ENCODE results near the gene THSD8.
A peak's percentile ranks its signal among the peaks of the same experiment; 100 is the strongest.
"Not testable (repeated sequence)": the region's sequence is repeated elsewhere in the genome, so short reads cannot be mapped to it uniquely, and the experiment has no call there.

Gene THSD8

DNA sequence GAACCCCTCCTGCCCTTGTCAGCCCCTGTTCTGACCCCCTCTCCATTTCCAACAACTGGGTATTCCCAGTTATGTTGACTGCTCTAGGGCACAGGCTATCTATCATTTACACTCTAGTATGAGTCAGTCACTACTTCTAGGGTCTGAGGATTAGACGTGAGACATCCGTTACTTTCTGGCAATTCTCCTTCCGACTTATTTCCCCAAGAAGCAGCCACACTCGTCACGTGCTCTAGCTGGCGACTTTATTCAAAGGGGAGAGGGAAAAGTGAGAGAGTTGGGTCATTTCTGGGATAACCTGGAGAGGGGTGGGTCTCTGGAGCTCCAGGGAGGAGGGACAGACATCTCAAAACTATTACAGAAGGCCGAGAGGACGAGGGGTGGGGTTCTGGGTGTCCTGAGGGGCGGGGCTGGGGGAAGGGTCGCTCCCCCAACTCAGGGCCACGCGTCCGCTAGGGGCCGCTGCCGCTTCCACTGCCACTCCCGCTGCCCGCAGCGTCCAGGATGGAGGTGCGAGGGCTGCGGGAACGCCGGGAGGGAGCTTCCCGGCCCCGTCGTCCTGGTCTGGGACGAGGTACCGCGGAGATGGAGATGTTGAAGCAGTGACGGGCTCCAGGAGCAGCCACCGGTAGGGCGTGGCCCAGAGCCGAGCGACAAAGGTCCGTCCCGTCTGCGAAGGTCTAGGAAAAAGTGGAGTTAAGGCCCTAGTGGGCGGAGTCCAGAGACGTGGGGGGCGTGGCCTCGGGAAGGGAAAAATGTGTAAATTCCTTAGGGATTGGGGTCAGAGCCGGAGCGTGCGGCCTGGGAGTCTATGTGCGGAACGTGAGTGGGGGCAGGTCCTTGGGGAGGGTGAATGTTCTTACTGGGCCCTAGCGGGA lies 23.6 kb downstream of the THSD8 start:
- DNase-seq (ENCODE audit: low read depth in 1 of 2, low spot score in 1 of 2) = no peak

GRCh38 chr19:12828494-12828893 lies 26.6 kb downstream of the THSD8 start:
- no peak for DNase-seq (ENCODE audit: low read depth in 1 of 2, low spot score in 1 of 2)

DNA sequence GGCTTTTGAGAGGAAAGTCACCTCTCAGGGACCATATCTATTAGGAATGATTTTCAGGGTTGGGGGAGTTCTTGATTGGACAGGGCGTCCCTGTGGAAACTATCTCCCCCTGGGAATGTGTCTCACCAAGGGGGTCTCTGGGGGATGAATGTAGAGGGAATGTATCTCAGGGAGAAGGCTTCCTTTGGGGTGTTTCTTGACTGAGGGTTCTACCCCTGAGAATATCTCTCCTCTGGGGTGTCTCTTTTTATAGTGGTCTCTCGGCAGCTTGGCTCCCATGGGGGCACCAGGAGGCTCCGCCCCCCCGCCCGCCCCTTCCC lies 31.5 kb downstream of the THSD8 start:
- DNase-seq (ENCODE audit: low read depth in 1 of 2, low spot score in 1 of 2) = no peak

- DNase-seq (ENCODE audit: low read depth in 1 of 2, low spot score in 1 of 2) = no peak
Observed at GRCh38 chr19:12833738-12834565, 32.1 kb downstream of the THSD8 start.

- no peak for DNase-seq (ENCODE audit: low read depth in 1 of 2, low spot score in 1 of 2)
Observed at GRCh38 chr19:12834566-12834943, 32.7 kb downstream of the THSD8 start, which contains the start of gene RTBDN. Gene RTBDN, minus strand, starts transcription at chr19:12834579. Its CDS starts 4,600 bp downstream, at chr19:12829979.

GRCh38 chr19:12834976-12835757 lies 33.3 kb downstream of the THSD8 start:
- DNase-seq (ENCODE audit: low read depth in 1 of 2, low spot score in 1 of 2) = no peak

GRCh38 chr19:12836529-12836863 lies 34.6 kb downstream of the THSD8 start:
- no peak for DNase-seq (ENCODE audit: low read depth in 1 of 2, low spot score in 1 of 2)

- DNase-seq (ENCODE audit: low read depth in 1 of 2, low spot score in 1 of 2) = no peak
Observed at GRCh38 chr19:12837225-12837624, 35.4 kb downstream of the THSD8 start.

- no peak for DNase-seq (ENCODE audit: low read depth in 1 of 2, low spot score in 1 of 2)
Observed at GRCh38 chr19:12838182-12838885, 36.5 kb downstream of the THSD8 start, which contains the start of gene MAST1. Gene MAST1, plus strand, starts transcription at chr19:12838515. Its CDS starts 58 bp downstream, at chr19:12838573.

- no peak for DNase-seq (ENCODE audit: low read depth in 1 of 2, low spot score in 1 of 2)
Observed at GRCh38 chr19:12838886-12839756, 37.3 kb downstream of the THSD8 start.

DNA sequence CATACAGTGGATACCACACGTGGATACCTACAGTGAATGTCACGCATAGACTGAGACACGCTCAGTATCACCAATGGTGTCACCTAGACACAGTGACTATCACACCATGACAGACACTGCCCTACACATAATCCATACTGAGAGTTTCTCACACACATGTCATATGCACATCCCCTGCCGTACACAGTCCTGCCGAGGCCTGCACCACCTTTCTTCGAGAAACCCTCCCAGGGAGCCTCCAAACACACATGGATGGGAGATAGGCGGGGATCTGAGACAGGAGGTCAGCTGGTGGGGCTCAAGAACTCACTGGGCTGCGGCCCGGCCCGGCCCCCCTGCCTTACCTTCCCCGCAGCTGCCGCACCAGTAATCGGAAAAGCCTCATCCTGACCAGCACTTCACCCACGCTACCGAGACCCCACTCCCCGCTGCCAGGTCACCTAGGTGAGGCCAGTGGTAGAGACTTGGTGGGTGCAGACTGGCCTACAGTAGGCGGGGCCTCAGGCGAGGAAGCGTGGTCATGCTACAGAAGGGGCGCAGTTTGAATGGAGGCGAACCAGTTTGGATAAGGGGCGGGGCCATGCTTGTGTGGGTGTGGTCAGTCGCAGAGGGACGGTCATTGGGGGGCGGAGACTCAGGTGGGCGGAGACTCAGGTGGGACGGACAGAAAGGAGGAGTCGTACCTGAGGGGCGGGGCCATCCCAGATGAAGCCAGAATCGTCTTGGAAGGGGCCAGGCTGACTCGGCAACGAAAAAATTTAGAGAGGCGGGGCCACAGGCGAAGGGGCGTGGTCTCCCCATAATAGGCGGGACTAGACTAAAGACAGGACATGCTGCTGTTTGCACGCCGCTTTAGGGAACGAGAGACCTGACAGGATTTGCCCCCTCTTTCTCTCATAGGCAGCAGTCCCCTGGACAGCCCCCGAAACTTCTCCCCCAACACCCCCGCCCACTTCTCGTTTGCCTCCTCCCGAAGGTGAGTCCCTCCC lies 38.5 kb downstream of the THSD8 start:
- DNase-seq (ENCODE audit: low read depth in 1 of 2, low spot score in 1 of 2) = no peak

DNA sequence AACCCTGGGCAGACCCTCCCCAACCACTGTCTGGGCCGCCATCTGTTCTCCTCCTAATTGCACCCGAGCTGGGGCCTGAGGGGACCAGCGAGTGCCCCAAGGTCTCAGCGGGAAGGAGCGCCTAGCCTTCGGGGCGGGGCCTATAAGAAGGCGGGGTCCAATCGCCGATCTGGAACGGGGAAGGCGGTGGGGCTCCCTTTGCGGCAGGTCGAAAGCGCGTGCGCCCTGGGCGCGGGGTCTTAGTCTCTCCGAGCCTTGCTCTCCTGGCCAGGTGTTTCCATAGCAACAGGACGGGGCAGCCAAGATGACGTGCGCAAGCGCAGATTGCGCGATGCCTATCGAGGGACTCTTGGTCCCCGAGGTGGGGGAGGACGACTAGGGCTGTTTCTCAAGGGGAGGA lies 39.2 kb downstream of the THSD8 start:
- DNase-seq (ENCODE audit: low read depth in 1 of 2, low spot score in 1 of 2) = no peak

DNA sequence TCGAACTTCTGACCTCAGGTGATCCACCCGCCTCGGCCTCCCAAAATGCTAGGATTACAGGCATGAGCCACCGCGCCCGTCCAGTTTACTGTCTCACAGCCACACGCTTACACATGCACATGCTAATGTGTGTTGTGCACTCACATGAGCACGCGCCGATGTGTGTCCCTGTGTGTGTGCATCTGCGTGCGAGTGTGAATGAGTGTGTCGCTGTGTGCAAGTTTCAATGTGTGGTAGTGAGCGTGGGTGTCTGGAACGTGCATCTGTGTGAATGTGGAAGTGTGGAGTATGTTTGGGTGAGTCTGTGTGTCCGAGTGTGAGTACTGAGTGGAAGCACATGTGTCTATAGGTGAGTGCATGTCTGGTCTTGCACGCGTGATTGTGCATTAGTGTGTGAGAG lies 40.6 kb downstream of the THSD8 start:
- DNase-seq (ENCODE audit: low read depth in 1 of 2, low spot score in 1 of 2) = no peak

GRCh38 chr19:12843328-12843727 lies 41.5 kb downstream of the THSD8 start:
- DNase-seq (ENCODE audit: low read depth in 1 of 2, low spot score in 1 of 2) = no peak

- DNase-seq (ENCODE audit: low read depth in 1 of 2, low spot score in 1 of 2) = no peak
Observed at GRCh38 chr19:12843999-12844732, 42.3 kb downstream of the THSD8 start.

- DNase-seq (ENCODE audit: low read depth in 1 of 2, low spot score in 1 of 2) = not testable (repeated sequence)
Observed at GRCh38 chr19:12846613-12847012, 44.7 kb downstream of the THSD8 start.

DNA sequence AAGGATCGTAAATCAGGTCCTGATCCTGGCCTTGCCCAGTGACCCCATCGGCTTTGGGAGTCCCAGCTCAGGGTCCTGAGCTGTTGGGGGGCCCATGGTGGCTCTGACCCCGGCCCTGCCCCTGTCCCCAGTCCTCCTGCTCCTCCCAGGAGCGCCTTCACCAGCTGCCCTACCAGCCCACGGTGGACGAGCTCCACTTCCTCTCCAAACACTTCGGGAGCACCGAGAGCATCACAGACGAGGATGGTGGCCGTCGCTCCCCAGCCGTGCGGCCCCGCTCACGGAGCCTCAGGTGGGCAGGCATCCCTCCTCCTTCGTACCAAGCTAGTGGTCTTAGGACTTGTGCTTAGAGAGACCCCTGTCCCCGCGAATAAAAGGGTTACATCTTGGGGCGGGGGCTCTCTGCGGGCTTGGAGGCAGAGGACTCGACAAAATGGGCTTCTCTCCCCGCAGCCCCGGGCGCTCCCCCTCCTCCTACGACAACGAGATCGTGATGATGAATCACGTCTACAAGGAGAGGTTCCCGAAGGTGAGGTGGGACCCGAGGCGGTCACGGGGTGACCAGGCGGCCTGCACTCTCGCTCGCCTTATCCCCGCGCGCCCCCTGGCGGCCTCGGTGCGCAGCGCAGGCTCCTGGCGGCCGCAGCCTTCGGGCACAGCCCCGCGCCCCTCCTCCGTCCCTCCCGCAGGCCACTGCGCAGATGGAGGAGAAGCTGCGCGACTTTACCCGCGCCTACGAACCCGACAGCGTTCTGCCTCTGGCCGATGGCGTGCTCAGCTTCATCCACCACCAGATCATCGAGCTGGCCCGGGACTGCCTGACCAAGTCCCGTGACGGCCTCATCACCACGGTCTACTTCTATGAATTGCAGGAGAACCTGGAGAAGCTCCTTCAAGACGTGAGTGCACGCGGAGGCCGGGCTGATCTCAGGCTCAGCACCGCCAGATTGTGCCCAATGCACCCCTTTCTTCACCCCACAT lies 45.6 kb downstream of the THSD8 start:
- peak; percentile 78 to 84 for DNase-seq (ENCODE audit: low read depth in 1 of 2, low spot score in 1 of 2)
